RPMI7951 (cell line): ENCODE data around the gene STX7. TPM values are rescaled to one million over a fixed set of nuclear protein-coding genes. Genes with fewer than 3 reads are reported as not detected.
A peak's percentile ranks its signal among the peaks of the same experiment; 100 is the strongest.

Source experiments
- DNase-seq: peaks from one replicate; pipeline ENCODE4 v3.0.0-alpha.2; 2012; ENCODE audit warnings: low read depth
- total RNA-seq: library from RNA; depleted of rRNA; stranded (reverse); fragments of >200 nt; shearing (Covaris generic); gene quantifications from 2 replicates; pipeline ENCODE4 v1.2.3, GENCODE V29; 2014

Gene STX7
- total RNA-seq, 1 experiment from 2014 or later = 24.3 TPM

DNA sequence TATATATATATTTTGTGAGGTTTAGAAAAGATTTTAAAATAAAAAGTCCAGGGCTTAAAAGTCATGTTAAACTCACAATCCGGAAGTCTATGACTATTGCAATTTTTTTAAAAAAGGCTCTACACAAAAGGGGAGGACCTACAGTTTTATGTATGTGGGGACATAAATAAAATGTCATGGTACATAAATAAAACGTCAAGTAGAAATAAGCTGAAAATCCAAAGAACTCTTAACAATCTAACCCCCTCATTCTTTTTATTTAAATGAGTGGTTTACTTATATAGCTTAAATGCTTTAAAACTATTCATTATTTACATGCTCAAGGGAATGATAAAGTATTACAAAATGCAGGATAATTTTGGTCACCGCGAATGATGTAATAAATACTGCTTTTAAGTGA, 36.2 kb downstream of the STX7 start:
- no peak for DNase-seq

DNA sequence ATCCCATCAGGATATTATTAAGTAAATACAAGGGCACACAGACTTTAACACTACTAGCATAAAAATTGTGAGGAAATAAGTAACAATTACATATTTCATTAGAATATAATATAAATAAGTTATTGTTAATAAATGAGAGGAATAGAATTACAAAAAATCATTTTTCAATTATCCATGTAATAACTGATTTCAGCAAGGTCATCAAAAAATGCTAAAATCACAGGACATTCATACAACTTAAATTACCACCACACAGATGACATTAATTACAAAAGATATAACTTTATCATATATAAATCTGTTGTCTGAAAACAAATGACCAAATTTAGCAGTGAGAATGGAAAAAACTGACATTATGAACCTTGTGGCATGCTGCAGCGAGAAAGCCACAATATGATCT, 37.0 kb downstream of the STX7 start:
- no peak for DNase-seq

DNA sequence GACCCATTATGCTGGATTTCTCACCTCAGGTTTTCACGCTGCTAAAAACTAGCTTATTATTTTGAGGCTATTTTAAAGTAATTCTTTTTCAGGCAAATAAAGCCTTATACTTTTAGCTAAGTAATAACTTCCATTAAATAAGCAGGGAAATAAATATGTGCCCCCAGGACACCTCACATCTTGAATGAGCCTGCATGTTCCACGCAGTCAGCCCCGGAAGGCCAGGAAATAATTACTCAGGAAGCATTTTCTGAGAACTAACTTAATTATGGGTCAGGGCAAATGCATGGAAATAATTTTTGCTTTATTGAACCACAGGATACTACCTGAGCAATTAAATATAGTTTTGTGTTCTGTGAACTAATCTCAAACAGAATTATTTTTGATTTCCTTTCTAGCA, 41.1 kb downstream of the STX7 start:
- no peak for DNase-seq

DNA sequence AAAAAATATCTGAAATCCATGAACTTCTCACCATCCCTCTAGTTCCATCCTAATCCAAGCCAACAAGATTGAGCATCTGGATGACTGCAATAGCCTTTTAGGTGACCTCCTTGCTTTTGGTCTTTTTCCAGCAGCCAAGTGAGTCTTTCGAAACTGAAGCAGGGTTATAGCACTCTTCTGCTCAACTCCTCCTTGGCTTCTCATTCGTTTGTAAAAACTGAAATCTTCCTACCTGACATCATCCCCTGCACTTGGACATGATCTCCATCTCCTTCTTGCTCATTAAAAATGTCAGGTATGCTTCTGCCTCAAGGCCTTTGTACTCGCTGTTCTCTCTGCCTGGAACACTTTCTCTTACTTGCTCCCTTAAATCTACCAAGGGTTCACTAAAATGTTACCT, 46.0 kb downstream of the STX7 start:
- DNase-seq = no peak

DNA sequence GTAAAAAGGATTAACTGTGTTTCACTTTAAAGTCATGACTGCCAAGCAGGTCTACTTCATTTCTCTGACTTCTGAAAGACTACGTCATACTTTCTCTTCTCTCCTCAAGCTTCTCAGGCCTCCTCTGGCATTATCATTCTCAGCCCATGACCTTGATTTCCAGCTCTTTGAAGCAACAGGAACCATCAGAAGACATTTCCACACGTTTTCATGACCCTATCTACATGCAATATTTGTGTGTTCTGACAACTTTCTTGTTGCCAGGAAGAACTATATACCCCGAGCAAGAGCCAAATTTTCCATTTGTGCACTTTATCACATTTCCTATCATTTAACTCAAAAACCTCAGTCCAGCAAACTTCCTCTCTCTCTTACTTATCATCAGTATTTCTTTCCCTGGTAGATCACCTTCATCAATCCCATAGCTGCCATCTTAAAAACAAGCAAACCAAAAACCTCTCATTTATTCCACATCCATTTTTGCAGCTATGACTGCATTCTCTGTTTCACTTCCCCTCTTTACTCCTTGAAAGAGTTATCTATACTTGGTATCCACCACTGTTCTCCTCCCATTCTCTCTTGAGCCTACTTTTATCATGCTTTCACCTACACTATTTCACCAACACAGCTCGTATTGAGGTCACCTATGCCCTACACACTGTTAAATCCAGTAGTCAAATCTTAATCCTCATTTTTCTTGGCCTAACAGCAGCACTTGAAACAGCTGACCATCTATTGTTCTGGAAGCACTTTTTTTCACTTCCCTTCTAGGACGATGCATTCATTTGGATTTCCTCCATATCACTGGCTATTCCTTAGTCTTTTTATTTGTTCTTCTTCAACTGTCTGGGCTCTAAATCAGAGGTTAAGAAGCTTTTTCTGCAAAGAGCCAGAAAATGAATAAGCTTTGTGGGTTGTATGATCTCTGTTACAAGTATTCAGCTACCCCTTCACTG, 47.1 kb downstream of the STX7 start:
- DNase-seq = no peak

DNA sequence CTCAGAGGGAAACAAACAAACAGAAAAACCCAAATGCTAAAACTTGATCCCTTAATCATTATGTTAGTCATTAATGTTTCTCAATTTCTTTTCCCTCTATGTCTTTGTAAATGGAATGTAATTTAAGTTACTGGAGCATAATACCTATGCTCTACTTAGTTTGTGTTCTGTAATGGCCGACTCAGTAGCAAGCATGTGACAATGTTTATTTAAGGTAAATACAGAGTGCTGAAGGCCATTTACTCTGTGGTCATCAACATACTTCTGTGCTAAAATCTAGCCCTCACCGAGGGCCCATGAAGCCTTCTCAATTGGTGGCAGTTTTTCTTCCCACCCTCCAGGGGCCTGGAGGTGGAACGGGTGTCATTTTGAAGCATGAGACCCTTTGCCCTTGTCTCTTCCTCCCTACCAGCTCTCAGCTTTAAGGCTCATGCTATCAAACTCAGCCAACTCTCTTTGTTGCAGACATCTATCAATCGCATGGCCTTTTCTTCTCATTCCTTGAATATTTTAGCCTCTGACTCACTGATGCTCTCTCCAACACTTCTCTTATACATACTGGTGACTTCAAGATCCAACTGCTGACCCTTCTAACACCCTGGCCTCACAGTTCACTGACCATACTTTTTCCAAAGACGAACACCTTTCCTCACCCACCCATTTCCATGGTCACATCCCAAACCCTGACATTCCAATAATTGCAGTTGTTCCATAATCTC, 48.2 kb downstream of the STX7 start:
- peak; percentile 62 for DNase-seq

GRCh38 chr6:132461958-132462357, 51.0 kb downstream of the STX7 start:
- peak; percentile 52 for DNase-seq

DNA sequence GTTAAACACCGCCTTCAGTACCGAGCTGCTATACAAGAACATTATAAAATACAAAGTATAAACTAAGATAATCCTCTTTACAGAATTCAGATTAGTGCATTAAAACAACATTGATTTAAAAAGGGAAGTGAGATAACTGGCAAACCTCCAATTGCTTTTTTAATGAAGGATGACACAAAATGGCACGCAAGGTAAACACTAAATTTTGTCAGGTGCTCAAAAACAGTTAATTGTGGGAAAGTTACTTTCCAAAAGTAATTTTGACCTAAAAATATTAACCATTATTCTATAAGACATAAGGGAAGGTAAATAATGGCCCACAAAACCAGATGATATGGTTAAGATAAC, 53.3 kb downstream of the STX7 start:
- no peak for DNase-seq

DNA sequence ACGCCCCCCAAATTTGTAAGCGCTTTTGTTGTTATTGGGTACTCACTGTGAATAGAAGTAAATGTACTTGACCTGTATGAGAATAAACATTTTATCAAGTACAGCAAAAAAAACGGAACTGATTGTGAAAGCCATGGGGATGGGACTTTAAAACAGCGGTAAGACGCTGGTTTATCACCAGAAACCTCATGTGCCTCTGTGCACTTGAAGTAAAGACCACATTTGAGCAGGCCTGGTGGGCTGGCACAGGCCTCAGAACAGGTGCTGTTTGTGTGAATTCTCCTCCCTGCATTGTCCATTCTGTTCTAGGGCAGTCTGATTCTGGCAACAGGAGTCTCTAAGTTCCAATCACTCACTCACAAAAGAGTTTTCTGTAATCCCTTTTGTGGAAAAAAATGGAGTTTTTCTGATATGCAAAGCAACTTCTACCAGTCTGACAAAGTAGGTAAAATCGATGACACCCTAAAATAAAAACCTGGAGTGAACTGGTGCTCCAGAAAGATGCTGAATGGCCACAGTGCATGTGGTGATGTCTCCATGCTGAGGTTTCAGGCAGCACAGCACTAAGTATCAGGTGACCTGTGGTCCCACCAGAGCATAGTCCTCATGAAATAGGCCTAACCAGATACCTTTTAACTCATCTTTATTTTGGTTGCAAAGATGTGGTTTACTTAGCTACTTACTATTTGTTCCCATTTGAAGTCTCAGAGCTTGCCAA, 53.9 kb downstream of the STX7 start:
- no peak for DNase-seq

GRCh38 chr6:132456700-132457143, 56.2 kb downstream of the STX7 start:
- DNase-seq = peak; percentile 25

GRCh38 chr6:132446855-132447241, 66.1 kb downstream of the STX7 start:
- no peak for DNase-seq

GRCh38 chr6:132446141-132446854, 66.6 kb downstream of the STX7 start:
- peak; percentile 24 for DNase-seq

DNA sequence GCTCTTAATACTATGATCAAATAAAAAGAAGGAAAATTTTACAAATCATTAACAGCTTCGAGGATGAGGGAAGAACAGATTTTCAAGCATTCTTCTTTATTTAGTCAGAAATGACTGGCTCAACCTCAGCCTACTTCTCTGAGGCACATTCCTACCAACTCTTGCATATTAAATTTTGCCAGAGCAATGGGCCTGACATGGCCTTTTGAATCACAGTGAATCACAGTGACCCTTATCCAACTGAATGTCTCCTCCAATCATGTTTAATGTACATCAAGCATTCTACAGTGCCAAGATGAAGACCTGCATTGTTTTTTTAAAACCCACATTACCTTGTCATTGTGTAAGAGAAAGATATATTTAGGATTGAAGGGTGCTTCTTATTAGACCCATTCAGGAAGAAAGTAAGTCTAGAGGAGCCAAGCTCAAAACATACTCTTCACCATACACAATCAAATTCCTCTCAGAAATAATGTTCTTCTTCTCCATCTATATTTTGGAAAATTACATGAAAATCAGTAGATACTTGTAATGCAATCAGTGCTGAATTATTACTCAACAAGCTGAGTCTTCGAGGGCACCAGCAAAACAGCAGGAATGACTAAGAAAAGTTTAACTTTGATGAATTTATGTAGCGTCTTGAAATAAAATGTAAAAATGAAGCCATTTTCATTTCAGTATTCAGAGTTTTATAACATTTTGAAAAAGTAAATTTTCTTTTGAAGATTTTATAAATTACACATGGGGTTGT, 67.5 kb downstream of the STX7 start:
- DNase-seq = peak; percentile 91

GRCh38 chr6:132443206-132443605, 69.7 kb downstream of the STX7 start:
- peak; percentile 68 for DNase-seq

DNA sequence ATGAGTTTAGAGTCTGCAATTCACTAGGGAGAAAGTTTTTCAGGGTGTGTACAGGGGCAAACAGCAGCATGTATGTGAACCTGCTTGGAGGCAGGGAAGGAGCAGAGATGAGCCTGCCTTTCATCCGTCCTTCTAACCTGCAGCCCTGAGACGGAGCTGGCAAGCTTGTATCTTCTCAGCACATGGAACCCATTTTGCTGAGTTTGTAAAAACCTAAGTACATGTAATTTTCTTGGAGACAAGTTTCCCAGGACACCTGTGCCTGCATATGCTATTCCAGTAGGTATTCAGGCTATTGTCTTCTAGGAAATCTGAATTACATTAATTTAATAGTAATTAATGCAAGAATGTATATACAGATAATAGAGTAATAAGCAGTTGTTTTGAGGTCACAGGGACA, 82.8 kb downstream of the STX7 start:
- DNase-seq = no peak

GRCh38 chr6:132425176-132425575, 87.7 kb downstream of the STX7 start:
- no peak for DNase-seq

DNA sequence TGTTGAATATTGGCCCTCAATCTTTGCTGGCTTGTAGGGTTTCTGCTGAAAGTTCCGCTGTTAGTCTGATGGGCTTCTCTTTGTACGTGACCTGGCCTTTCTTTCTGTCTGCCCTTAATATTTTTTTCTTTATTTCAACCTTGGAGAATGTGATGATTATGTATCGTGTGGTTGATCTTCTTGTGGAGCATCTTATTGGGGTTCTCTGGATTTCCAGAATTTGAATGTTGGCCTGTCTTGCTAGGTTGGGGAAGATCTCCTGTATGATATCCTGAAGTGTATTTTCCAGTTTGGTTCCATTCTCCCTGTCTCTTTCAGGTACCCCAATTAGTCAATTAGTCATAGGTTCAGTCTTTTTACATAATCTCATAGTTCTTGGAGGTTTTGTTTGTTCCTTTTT, 89.1 kb downstream of the STX7 start:
- no peak for DNase-seq

- no peak for DNase-seq
These were observed 94.5 kb downstream of the STX7 start for GRCh38 chr6:132418235-132418965.

- DNase-seq = peak; percentile 83
These were observed 98.2 kb downstream of the STX7 start for GRCh38 chr6:132414761-132415160.

DNA sequence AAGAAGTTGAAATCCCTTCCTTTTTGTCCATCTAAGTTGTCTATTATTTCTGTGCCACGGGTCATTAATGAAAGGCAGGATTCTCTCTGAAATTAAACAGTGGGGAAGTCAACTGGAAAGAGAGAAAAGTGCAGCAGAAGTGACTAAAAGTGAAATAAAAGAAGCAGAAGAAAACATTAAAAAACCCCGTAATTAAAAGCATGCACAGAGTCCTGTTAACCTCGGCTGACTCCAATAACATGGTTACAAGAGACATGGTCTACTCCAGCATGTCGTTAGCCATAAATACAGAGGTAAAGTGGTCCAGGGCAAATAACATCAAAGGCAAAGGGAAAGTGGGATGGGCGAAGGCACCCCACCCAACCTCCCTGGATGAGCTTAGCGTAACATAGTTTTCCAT, 98.6 kb downstream of the STX7 start:
- DNase-seq = no peak

GRCh38 chr6:132413499-132413802, 99.5 kb downstream of the STX7 start:
- no peak for DNase-seq
